ENCODE measurements around the gene GALP.

DNA sequence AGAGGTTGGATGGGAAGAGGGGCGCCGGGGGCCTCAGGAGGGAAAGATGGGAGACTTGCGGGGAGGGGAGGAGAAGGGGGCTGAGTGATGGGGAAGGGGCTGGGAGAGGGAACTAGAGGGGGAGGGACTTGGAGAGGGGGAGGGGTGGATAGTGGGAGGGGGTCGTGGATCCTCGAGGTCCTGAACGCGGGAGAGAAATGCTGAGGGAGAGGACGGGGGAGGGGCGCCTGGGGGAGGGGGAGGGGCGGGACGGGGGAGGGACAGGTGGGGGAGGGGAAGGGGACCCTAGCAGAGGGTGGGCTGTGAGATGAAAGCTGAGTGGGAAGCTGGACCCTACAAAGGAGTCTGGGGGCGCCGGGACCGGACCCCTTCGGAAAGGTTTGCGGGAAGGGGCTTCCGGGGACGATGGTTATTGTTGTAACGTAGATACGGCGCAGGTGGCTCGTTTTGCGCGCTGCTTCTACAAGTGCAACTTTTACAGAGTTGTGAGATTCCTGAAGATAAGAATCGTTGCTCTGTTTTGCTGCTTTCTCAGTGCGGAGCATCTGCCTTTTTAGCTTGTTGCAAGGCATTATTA lies 34.3 kb upstream of the GALP start:
- TF ChIP-seq POLR2AphosphoS5 (IDR thresholded peaks at IDR 0.05; ENCODE audit: insufficient read depth, low read depth, low read length), result no peak
- TF ChIP-seq, protein P1, sequence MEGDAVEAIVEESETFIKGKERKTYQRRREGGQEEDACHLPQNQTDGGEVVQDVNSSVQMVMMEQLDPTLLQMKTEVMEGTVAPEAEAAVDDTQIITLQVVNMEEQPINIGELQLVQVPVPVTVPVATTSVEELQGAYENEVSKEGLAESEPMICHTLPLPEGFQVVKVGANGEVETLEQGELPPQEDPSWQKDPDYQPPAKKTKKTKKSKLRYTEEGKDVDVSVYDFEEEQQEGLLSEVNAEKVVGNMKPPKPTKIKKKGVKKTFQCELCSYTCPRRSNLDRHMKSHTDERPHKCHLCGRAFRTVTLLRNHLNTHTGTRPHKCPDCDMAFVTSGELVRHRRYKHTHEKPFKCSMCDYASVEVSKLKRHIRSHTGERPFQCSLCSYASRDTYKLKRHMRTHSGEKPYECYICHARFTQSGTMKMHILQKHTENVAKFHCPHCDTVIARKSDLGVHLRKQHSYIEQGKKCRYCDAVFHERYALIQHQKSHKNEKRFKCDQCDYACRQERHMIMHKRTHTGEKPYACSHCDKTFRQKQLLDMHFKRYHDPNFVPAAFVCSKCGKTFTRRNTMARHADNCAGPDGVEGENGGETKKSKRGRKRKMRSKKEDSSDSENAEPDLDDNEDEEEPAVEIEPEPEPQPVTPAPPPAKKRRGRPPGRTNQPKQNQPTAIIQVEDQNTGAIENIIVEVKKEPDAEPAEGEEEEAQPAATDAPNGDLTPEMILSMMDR (IDR thresholded peaks at IDR 0.05; ENCODE audit: extremely low read depth in 1 of 2, insufficient read depth in 1 of 2, low read depth in 1 of 2, low read length in 2 of 2), result no peak
- no peak for TF ChIP-seq POLR2A (IDR thresholded peaks at IDR 0.05; ENCODE audit: low read depth, low read length)
- TF ChIP-seq EZH2 (IDR thresholded peaks at IDR 0.05; ENCODE audit: borderline replicate concordance, low read depth, low read length, severe bottlenecking), result no peak
- TF ChIP-seq JUN (IDR thresholded peaks at IDR 0.05; ENCODE audit: borderline replicate concordance, insufficient read depth, insufficient read length, low read depth), result no peak
- TF ChIP-seq MYC (IDR thresholded peaks at IDR 0.05; ENCODE audit: low read depth, low read length), result no peak
- TF ChIP-seq, protein P2, sequence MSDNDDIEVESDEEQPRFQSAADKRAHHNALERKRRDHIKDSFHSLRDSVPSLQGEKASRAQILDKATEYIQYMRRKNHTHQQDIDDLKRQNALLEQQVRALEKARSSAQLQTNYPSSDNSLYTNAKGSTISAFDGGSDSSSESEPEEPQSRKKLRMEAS (IDR thresholded peaks at IDR 0.05; ENCODE audit: insufficient read depth, insufficient read length), result no peak
